T-helper 9 cell (primary cell): ENCODE results near the gene MYO10.
"Not testable (repeated sequence)": the region's sequence is repeated elsewhere in the genome, so short reads cannot be mapped to it uniquely, and the experiment has no call there.

Experiments
- DNase-seq: peaks from one replicate; pipeline ENCODE4 v3.0.0-alpha.2; 2020
- total RNA-seq, 2 donors: gene quantifications; one replicate each; lab custom pipeline; 2026; lab: John Stamatoyannopoulos, UW

Gene MYO10
- total RNA-seq = 0 to 0.14 reads per million in 2 donors

DNA sequence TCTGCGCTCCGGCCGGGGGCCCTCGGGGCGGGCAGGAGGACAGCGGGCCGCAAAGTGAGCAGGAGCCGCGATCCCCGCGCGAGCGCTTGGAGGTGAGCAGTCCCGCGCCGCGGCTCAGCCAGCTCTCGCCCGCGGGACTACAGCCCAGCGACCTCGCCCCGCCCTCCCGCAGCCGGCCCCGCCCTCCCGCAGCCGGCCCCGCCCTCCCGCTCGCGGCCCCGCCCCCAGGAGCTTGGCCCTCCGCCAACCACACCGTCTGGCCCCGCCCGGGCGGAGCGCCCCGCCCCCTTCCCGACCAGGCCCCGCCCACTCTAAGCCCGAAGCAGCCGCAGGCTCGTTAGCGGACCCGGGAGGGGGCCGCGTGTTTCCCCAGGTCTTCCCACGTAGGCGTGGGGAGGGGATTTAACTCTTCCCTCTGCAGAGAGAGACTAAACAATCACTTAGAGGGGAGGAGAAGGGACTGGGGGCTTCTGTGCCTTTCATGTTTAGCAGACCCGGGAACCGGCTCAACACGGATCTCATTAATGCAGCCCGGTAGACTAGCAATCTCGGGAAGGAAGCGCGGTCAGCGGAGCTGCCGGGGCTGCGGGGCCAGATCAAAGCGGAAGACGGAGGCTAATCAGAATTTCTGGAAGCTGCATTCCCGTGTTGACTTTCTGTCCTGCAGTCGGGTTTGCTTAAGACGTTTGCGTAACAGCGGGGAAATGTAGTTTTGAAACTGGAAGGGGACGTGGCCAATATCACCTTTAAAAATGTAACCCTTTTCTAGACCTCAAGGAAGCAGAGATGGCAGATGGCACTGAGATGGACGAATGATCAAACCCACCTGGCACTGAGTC is at the start of gene MYO10:
TSS of gene MYO10 (minus strand) at position 139 of the 839 bp plus-strand sequence. CDS start 480 bp downstream, outside the sequence.
- DNase-seq = peak; percentile 8

DNA sequence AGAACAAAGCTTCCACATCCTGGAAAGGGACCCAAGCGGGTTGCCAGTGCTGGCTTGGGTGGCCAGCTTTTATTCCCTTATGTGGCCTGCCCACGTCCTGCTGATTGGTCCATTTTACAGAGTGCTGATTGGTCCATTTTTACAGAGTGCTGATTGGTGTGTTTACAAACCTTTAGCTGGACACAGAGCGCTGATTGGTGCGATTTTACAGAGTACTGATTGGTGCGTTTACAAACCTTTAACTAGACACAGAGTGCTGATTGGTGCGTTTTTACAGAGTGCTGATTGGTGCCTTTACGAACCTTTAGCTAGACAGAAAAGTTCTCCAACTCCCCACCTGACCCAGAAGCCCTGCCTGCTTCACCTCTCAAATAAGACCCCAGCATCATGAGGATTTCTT is 49.2 kb upstream of the MYO10 start:
- not testable (repeated sequence) for DNase-seq

DNA sequence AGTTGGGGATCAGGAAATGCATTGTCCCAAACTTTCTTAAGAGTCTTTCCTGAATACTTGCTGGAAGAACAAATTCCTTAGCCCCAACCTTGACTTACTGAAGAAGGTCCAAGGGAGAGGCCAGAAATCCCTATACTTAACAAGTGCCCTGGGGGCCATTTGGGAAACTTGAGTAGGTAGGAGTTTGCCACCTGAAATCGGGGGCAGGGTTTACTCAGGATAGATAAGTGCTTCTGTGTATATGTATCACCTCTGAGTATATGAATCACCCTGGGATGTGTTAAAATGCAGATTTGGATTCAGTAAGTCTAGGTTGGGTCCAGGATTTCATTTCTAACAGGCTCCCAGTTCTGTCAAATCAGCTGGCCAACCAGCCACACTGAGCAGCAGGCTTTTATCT is 47.9 kb upstream of the MYO10 start:
- DNase-seq = no peak

DNA sequence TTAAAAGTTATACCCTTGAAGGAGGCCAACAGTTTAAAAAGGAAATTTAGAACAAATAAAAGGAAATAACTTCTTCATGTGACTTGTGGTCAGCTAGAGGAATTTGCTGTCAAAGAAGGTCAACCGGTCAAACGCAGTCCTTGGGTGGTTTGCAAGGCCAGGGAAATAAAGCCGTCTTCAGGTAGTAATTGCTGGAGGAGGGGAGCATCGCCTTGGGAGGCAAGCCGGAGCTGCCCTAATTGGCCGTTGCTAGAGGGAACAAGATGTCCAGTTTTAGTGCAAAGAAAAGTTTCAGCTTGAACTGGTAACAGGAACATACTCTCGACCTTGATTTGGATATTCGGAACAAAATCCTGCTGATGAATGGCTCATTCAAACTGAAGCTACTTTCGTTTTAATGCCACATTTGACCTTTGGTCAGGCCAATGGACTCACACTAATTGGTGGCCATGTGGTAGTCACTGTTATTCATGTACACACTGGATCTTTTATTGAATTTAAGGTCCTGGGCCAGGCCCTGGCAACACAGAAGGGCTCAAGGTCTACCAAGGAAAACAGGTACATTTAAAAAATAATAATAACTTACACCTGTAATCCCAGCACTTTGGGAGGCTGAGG is 47.0 kb upstream of the MYO10 start:
- DNase-seq = no peak

DNA sequence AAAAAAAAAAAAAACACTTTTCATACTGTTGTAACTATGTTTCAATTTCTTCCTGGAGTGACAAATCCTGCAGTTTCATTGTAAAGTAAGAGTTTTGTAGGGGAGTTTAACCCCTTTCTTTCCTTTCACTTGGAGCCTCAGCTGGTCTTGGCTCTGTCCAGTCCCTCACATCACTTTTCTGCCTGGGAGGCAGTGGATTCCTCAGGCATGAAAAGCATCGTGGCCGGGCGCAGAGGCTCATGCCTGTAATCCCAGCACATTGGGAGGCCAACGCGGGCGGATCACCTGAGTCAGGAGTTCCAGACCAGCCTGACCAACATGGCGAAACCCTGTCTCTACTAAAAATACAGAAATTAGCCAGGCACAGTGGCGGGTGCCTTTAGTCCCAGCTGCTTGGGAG is 45.6 kb upstream of the MYO10 start:
- DNase-seq = no peak

DNA sequence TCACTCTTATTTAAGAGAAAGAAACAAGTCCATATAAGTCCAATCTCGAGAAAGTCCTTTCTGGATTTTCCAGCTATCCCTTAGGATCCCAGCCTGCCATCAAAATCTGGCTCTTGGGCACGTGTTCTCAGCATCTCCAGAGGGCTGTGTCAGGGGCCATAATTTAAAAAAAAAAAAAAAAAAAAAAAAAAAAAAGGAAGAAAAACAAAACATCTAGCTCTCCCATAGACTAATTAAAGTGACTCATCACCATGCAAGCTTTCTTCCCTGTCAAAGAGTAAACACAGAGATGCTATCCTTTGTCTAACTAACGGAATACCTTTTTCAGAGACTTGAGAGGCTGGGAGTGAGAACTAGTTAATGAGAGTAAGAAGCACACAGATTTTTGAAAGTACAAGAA is 44.9 kb upstream of the MYO10 start:
- DNase-seq = no peak

DNA sequence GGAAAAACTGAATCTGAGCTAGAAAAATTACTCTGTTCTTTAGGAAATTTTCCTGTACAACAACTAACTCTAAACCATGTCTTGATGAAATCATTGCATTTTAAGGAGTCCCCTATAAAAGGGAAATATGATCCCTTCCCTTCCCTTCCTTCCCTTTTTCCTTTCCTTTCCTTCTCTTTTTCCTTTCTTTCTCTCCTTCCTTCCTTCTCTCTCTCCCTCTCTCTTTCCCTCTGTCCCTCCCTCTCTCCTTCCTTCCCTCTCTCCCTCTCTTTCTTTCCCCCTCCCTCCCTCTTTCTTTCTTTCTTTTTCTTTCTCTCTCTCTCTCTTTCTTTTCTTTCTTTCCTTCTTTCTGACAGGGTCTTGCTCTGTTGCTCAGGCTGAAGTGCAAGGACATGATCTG is 42.2 kb upstream of the MYO10 start:
- no peak for DNase-seq

DNA sequence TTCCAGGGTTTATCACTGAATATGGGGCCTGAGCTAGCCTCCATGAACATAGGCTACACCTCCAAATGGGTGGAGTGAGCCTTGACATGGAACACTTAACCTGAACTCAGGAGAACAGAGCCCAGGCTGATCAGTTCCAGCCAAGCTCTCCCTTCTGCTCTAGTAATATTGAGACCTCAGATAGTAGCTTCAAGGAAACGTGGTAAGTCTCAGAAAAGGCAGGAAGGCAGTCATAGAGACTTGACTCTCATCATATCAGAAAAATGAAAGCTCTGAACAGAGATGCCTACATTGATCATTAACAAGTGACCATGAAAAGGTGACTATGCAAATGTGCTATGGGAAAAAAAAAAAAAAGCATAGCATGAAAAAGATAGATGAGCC is 40.5 kb upstream of the MYO10 start:
- no peak for DNase-seq

DNA sequence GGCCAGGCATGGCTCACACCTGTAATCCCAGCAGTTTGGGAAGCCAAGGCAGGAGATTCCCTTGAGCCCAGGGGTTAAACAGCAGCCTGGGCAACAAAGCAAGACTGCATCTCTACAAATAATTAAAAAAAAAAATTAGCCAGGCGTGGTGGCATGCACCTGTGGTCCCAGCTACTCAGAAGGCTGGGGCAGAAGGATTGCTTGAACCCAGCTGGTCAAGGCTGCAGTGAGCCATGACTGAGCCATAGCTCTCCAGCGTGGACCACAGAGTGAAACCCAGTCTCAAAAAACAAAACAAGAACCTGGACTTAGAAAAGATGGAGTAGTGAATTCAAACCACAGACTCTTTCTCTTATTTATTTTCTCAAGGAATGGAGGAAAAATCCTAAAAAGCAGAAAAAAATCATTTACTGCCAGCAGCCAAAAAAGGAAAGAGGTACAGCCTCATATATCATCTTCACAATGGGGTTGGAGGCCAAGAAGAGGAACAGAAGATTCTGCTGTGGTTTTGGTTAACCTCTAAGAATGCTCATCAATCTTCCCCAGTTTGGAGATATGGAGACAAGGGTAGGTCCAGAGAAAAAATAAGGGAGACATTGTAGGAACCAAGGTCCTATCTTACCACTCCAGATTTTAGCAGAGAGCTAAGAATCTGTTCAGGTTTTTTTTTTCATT is 40.0 kb upstream of the MYO10 start:
- DNase-seq = no peak

DNA sequence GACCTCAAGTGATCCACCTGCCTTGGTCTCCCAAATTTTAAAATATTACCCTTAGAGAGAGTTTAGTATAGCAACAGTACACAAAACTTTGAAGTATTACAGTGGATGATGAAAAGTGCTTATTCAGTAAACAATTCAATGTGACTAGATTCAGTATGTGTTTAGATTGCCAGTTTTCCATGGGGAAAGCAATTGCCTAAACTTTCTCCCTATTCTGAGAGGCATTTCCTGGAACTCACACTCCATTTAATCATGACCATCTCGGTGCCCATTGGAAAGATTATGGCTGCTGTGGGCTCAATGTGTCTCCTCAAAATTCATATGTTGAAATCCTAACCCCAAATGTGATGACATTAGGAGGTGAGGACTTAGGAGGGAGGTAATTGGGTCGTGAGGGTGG is 38.9 kb upstream of the MYO10 start:
- DNase-seq = no peak

DNA sequence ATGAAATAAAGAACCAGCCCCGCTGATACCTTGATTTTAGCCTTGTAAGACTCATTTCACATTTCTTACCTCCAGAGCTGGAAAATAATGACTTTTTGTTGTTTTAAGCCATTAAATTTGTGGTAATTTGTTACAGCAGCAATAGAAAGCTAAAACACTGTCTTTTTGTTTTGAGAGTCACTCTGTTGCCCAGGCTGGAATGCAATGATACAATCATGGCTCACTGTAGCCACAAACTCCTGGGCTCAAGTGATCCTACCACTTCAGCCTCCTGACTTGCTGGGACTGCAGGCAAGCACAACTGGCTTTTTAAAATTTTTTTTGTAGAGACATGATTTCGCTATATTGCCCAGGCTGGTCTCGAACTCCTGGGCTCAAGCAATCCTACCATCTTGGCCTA is 34.7 kb upstream of the MYO10 start:
- DNase-seq = no peak

DNA sequence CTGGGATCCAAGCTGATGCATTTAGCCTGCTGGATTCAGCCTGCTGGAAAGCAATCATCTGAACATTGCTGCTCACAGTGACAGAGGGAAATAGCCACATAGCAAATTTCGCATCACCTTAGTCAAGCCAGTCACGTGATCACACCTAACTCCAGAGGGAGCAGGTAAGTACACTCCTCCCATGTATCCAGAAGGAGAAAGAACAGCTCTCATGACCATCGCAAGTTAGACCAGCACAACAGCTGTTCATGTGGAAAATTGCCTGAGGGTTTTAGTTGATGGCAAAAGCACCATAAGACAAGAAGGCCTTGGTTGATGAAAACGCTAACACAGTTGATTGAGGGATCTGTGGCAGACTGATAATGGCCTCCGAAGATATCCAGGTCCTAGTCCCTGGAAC is 34.2 kb upstream of the MYO10 start:
- no peak for DNase-seq

DNA sequence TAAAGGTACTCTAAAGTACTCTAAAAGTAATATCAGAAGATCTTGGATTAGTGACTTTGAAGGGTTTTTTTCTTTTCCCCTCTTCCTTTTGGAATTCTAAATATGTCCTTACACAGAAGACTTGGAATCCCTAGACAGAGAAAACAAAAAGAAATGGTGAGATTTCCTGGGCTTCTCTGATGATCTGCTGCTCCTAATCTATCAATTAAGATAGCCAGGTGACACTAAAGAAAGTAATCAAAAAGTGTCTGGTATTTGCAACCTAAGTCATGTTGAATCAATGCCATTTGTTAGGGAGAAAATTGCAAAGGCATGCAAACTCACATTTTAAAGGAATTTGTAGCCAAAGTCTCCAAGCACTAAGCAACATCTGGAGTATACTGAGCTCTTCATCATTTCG is 29.5 kb upstream of the MYO10 start:
- DNase-seq = no peak

DNA sequence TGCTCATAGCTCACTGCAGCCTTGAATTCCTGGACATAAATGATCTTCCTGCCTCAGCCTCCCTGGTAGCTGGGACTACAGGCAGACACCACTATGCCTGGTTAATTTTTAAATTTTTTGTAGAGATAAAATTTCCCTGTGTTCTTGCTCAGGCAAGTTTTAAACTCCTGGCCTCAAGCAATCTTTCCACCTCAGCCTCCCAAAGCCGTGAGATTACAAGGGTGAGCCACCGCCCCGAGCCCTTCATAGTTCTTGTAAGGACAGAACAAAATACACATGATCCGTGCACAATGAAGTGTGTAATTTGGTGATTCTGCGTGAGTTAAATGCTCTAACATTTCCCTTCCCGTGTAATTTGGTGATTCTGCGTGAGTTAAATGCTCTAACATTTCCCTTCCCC is 27.7 kb upstream of the MYO10 start:
- DNase-seq = no peak

DNA sequence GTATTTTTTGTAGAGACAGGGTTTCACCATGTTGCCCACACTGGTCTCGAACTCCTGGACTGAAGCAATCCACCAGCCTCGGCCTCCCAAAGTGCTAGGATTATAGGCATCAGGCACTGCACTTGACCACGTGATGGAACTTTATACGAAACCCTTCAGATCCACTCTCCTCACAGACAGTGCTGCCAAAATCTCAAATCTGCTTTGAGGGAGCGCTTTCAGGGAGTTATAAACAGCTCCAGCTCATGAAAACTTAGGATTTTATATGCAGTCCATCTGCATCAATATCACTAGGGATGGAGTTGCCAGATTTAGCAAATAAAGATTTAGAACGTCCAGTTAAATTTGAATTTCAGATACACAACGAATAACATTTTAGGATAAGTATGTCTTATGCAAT is 25.0 kb upstream of the MYO10 start:
- DNase-seq = no peak

DNA sequence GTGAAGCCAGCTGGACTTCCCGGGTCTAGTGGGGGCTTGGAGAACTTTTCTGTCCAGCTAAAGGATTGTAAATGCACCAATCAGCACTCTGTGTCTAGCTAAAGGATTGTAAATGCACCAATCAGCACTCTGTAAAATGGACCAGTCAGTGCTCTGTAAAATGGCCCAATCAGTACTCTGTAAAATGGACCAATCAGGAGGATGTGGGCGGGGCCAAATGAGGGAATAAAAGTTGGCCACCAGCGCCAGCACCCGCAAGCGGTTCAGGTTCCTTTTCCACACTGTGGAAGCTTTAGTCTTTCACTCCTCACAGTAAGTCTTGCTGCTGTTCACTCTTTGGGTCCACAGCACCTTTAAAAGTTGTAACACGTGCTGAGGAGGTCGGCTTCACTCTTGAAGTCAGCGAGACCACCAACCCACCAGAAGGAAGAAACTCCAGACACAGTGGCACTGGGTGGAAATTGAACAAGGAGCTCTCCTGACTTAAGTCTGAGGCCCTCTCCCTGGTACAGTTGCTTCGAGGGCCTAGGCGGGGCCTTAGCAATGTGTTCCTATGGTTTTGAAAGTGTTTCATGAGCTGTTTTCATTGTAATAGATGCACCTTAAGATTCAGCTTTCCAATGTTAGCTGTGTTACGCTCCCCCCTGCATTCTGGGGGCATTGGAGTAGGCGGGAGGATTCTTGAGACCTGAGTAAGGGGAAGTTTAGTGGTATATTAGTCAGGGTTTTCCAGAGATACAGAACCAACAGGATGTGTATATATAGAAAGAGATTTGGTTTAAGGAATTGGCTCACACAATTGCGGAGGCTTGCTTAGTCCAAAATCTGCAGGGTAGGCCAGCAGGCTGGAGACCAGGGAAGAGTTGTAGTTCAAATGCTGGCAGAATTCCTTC is 21.5 kb upstream of the MYO10 start:
- DNase-seq = no peak

DNA sequence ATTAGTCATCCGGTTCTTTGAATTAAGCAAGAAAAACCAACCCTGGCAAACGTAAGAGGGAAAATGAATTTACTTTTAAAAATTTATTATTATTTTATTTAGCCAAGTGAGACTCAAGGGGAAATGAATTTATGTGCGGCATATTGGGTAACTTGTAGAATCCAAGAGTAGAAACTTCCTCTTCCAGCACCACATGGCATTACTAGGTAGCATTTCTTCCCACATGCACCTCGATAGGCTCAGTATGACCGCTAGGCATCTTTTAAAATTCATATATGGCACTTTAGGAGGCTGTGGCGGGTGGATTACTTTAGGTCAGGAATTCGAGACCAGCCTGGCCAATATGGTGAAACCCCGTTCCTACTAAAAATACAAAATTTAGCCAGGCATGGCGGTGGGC is 17.6 kb upstream of the MYO10 start:
- DNase-seq = no peak

DNA sequence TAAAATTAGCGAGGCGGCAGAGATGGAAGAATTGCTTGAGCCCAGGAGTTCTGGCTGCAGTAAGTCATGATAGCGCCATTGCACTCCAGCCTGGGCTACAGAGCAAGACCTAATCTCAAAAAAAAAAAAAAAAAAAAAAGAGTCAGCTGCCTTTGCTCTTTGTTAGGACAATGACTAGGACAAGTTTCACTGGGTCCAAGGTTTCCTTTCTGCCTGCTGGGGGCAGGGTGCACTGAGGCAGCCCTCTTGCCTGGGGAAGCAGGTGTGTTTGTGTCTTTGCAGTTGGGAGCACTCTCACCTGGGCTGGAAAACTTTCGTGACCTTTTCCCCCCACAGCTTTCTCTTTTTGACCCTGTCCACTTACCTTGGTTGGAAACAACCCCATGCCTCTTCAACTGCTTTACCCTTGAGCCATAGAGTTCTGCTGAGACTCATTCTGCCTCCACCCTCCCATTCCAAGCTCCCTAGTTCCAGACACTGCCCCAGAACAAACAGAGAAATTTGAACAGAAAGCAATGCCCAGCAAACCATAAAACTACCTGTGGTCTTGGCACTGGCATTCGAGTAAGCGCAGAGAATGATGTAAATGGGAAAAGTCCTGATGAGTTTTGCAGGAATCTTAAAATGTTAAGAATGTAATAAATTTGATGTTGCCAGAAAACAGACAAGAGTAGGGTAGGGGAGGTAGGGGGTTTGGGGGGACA is 17.0 kb upstream of the MYO10 start:
- no peak for DNase-seq

DNA sequence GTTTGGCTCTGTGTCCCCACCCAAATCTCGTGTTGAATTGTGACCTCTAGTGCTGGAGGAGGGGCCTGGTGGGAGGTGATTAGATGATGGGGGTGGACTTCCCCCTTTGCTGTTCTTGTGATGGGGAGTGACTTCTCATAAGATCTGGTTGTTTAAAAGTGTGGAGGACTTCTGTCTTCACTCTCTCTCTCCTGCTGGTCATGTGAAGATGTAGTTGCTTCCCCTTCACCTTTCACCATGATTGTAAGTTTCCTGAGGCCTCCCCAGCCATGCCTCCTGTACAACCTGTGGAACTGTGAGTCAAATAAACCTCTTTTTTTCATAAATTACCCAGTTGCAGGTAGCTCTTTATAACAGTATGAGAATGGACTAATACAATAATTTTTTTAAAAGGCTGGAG is 10.6 kb upstream of the MYO10 start:
- no peak for DNase-seq

DNA sequence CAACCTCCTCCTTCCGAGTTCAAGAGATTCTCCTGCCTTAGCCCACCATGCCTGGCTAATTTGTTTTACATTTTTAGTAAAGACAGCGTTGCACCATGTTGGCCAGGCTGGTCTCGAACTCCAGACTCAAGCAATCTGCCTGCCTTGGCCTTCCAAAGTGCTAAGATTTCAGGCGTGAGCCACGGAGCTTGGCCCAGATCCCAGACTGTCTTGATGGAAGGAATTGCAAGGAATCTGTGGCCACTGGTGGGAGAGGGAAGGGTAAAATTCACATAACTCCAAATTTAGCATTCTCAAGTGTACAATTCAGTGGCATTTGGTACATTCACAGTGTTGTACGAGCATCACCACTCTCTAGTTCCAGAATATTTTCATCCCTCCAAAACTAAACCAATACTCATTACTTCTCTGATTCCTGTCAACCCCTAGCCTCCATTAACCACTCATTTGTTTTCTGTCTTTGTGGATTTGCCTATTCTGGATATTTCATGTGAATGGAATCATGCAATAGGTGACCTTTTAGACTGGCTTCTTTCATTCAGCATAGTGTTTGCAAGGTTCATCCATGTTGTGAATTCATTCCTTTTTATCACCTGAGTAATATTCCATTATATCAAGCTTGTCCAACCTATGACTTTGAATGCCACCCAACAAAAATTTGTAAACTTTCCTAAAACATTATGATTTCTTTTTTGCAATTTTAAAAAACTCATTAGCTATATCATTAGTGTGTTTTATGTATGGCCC is 8.9 kb upstream of the MYO10 start:
- no peak for DNase-seq

DNA sequence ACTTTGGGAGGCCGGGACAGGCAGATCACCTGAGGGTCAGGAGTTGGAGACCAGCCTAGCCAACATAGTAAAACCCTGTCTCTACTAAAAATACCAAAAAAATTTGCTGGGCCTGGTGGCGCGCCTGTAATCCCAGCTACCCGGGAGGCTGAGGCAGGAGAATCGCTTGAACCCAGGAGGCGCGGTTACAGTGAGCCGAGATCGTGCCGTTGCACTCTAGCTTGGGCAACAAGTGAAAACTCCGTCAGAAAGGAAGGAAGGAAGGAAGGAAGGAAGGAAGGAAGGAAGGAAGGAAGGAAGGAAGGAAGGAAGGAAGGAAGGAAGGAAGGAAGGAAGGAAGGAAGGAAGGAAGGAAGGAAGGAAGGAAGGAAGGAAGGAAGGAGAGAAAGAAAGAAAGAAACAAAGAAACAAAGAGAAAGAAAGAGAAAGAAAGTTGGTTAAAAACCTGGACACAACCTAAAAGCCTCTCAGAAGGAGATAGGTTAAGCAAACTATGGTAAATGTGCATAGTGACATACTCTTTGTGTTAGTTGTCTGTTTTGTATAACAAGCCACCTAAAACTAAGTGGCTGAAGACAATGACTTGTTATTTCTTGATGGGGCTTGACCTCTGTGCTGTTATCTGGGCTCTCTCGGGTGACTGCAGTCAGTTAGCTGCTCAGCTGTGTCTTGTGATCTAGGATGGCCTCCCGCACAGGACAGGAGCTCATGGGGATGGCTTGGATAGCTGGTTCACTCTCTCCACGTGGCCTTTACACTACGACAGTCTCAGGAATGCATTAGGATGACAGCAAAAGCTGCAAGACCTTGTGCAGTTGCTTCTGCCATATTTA is 8.0 kb upstream of the MYO10 start:
- no peak for DNase-seq
